Measurements from ENCODE around the gene ERC2.
"Not testable (repeated sequence)": the region's sequence is repeated elsewhere in the genome, so short reads cannot be mapped to it uniquely, and the experiment has no call there.

ERC2 gene

GRCh38 chr3:55516392-55517030, 951.8 kb downstream of the ERC2 start:
- H3K4me3 ChIP-seq (ENCODE audit: low read length in 2 of 2): no peak overlapping the region
- H3K9ac ChIP-seq (ENCODE audit: low read depth in 1 of 2, low read length in 2 of 2): no peak overlapping the region
- no peaks in the 10 kb centered on the region for H3K9me3 ChIP-seq (ENCODE audit: control insufficient read depth in 2 of 2, low read length in 2 of 2)
- no peaks in the 10 kb centered on the region for H3K27me3 ChIP-seq (ENCODE audit: control insufficient read depth in 2 of 2, insufficient read depth in 2 of 2, low read length in 2 of 2)
- H3K4me1 ChIP-seq (ENCODE audit: control insufficient read depth in 2 of 2, insufficient read depth in 2 of 2, low read length in 2 of 2): peaks cover 0 to 5% of the 10 kb centered on the region in 2 donors
- H3K27ac ChIP-seq (ENCODE audit: low read depth in 2 of 2, low read length in 2 of 2): no peak overlapping the region
- H3K36me3 ChIP-seq (ENCODE audit: control insufficient read depth in 2 of 2, insufficient read depth in 2 of 2, low read length in 2 of 2): no peaks in the 10 kb centered on the region

GRCh38 chr3:55515550-55516246, 952.6 kb downstream of the ERC2 start:
- H3K4me1 ChIP-seq (ENCODE audit: control insufficient read depth in 2 of 2, insufficient read depth in 2 of 2, low read length in 2 of 2): peaks cover 0 to 5% of the 10 kb centered on the region in 2 donors
- no peak overlapping the region for H3K4me3 ChIP-seq (ENCODE audit: low read length in 2 of 2)
- no peaks in the 10 kb centered on the region for H3K9me3 ChIP-seq (ENCODE audit: control insufficient read depth in 2 of 2, low read length in 2 of 2)
- H3K36me3 ChIP-seq (ENCODE audit: control insufficient read depth in 2 of 2, insufficient read depth in 2 of 2, low read length in 2 of 2): no peaks in the 10 kb centered on the region
- H3K9ac ChIP-seq (ENCODE audit: low read depth in 1 of 2, low read length in 2 of 2): no peak overlapping the region
- no peak overlapping the region for H3K27ac ChIP-seq (ENCODE audit: low read depth in 2 of 2, low read length in 2 of 2)
- H3K27me3 ChIP-seq (ENCODE audit: control insufficient read depth in 2 of 2, insufficient read depth in 2 of 2, low read length in 2 of 2): no peaks in the 10 kb centered on the region

- Histone ChIP-seq H3K9me3 (ENCODE audit: control insufficient read depth in 2 of 2, low read length in 2 of 2) (no peaks in the 10 kb centered on the region), H3K4me1 (ENCODE audit: control insufficient read depth in 2 of 2, insufficient read depth in 2 of 2, low read length in 2 of 2) (peaks cover 0 to 5% of the 10 kb centered on the region in 2 donors), H3K36me3 (ENCODE audit: control insufficient read depth in 2 of 2, insufficient read depth in 2 of 2, low read length in 2 of 2) (no peaks in the 10 kb centered on the region), H3K4me3 (ENCODE audit: low read length in 2 of 2) (no peak overlapping the region), H3K27ac (ENCODE audit: low read depth in 2 of 2, low read length in 2 of 2) (no peak overlapping the region), H3K9ac (ENCODE audit: low read depth in 1 of 2, low read length in 2 of 2) (no peak overlapping the region), H3K27me3 (ENCODE audit: control insufficient read depth in 2 of 2, insufficient read depth in 2 of 2, low read length in 2 of 2) (no peaks in the 10 kb centered on the region)
These were observed 953.3 kb downstream of the ERC2 start for GRCh38 chr3:55514962-55515361.

GRCh38 chr3:55512571-55513343, 955.5 kb downstream of the ERC2 start:
- no peaks in the 10 kb centered on the region for H3K9me3 ChIP-seq (ENCODE audit: control insufficient read depth in 2 of 2, low read length in 2 of 2)
- H3K9ac ChIP-seq (ENCODE audit: low read depth in 1 of 2, low read length in 2 of 2): no peak overlapping the region
- peaks cover 0 to 5% of the 10 kb centered on the region in 2 donors for H3K4me1 ChIP-seq (ENCODE audit: control insufficient read depth in 2 of 2, insufficient read depth in 2 of 2, low read length in 2 of 2)
- H3K27me3 ChIP-seq (ENCODE audit: control insufficient read depth in 2 of 2, insufficient read depth in 2 of 2, low read length in 2 of 2): no peaks in the 10 kb centered on the region
- H3K36me3 ChIP-seq (ENCODE audit: control insufficient read depth in 2 of 2, insufficient read depth in 2 of 2, low read length in 2 of 2): no peaks in the 10 kb centered on the region
- no peak overlapping the region for H3K27ac ChIP-seq (ENCODE audit: low read depth in 2 of 2, low read length in 2 of 2)
- no peak overlapping the region for H3K4me3 ChIP-seq (ENCODE audit: low read length in 2 of 2)

GRCh38 chr3:55511895-55512570, 956.2 kb downstream of the ERC2 start:
- Histone ChIP-seq H3K9ac (ENCODE audit: low read depth in 1 of 2, low read length in 2 of 2) (no peak overlapping the region), H3K4me1 (ENCODE audit: control insufficient read depth in 2 of 2, insufficient read depth in 2 of 2, low read length in 2 of 2) (peaks cover 0 to 5% of the 10 kb centered on the region in 2 donors), H3K36me3 (ENCODE audit: control insufficient read depth in 2 of 2, insufficient read depth in 2 of 2, low read length in 2 of 2) (no peaks in the 10 kb centered on the region), H3K27ac (ENCODE audit: low read depth in 2 of 2, low read length in 2 of 2) (no peak overlapping the region), H3K27me3 (ENCODE audit: control insufficient read depth in 2 of 2, insufficient read depth in 2 of 2, low read length in 2 of 2) (no peaks in the 10 kb centered on the region), H3K9me3 (ENCODE audit: control insufficient read depth in 2 of 2, low read length in 2 of 2) (no peaks in the 10 kb centered on the region), H3K4me3 (ENCODE audit: low read length in 2 of 2) (no peak overlapping the region)

GRCh38 chr3:55508335-55508734, 959.9 kb downstream of the ERC2 start:
- Histone ChIP-seq H3K36me3 (ENCODE audit: control insufficient read depth in 2 of 2, insufficient read depth in 2 of 2, low read length in 2 of 2) (no peaks in the 10 kb centered on the region), H3K27ac (ENCODE audit: low read depth in 2 of 2, low read length in 2 of 2) (no peak overlapping the region)

GRCh38 chr3:55507808-55508207, 960.5 kb downstream of the ERC2 start:
- Histone ChIP-seq H3K9ac (ENCODE audit: low read depth in 1 of 2, low read length in 2 of 2) (no peak overlapping the region), H3K4me1 (ENCODE audit: control insufficient read depth in 2 of 2, insufficient read depth in 2 of 2, low read length in 2 of 2) (peaks cover 0 to 3% of the 10 kb centered on the region in 2 donors), H3K27me3 (ENCODE audit: control insufficient read depth in 2 of 2, insufficient read depth in 2 of 2, low read length in 2 of 2) (no peaks in the 10 kb centered on the region), H3K27ac (ENCODE audit: low read depth in 2 of 2, low read length in 2 of 2) (no peak overlapping the region), H3K4me3 (ENCODE audit: low read length in 2 of 2) (no peak overlapping the region), H3K9me3 (ENCODE audit: control insufficient read depth in 2 of 2, low read length in 2 of 2) (no peaks in the 10 kb centered on the region), H3K36me3 (ENCODE audit: control insufficient read depth in 2 of 2, insufficient read depth in 2 of 2, low read length in 2 of 2) (no peaks in the 10 kb centered on the region)

More at GRCh38 chr3:55508335-55508734, 959.9 kb downstream of the ERC2 start:
- peaks cover 0 to 5% of the 10 kb centered on the region in 2 donors for H3K4me1 ChIP-seq (ENCODE audit: control insufficient read depth in 2 of 2, insufficient read depth in 2 of 2, low read length in 2 of 2)
- no peak overlapping the region for H3K9ac ChIP-seq (ENCODE audit: low read depth in 1 of 2, low read length in 2 of 2)
- H3K27me3 ChIP-seq (ENCODE audit: control insufficient read depth in 2 of 2, insufficient read depth in 2 of 2, low read length in 2 of 2): no peaks in the 10 kb centered on the region
- H3K9me3 ChIP-seq (ENCODE audit: control insufficient read depth in 2 of 2, low read length in 2 of 2): no peaks in the 10 kb centered on the region
- no peak overlapping the region for H3K4me3 ChIP-seq (ENCODE audit: low read length in 2 of 2)

- H3K36me3 ChIP-seq (ENCODE audit: control insufficient read depth in 2 of 2, insufficient read depth in 2 of 2, low read length in 2 of 2): no peaks in the 10 kb centered on the region
- no peak overlapping the region for H3K4me3 ChIP-seq (ENCODE audit: low read length in 2 of 2)
- no peaks in the 10 kb centered on the region for H3K9me3 ChIP-seq (ENCODE audit: control insufficient read depth in 2 of 2, low read length in 2 of 2)
- H3K27me3 ChIP-seq (ENCODE audit: control insufficient read depth in 2 of 2, insufficient read depth in 2 of 2, low read length in 2 of 2): no peaks in the 10 kb centered on the region
- H3K9ac ChIP-seq (ENCODE audit: low read depth in 1 of 2, low read length in 2 of 2): no peak overlapping the region
- no peaks in the 10 kb centered on the region for H3K4me1 ChIP-seq (ENCODE audit: control insufficient read depth in 2 of 2, insufficient read depth in 2 of 2, low read length in 2 of 2)
- no peak overlapping the region for H3K27ac ChIP-seq (ENCODE audit: low read depth in 2 of 2, low read length in 2 of 2)
These were observed 962.5 kb downstream of the ERC2 start for GRCh38 chr3:55505776-55506175.

- H3K4me1 ChIP-seq (ENCODE audit: control insufficient read depth in 2 of 2, insufficient read depth in 2 of 2, low read length in 2 of 2); H3K27ac ChIP-seq (ENCODE audit: low read depth in 2 of 2, low read length in 2 of 2); H3K9me3 ChIP-seq (ENCODE audit: control insufficient read depth in 2 of 2, low read length in 2 of 2); H3K9ac ChIP-seq (ENCODE audit: low read depth in 1 of 2, low read length in 2 of 2); H3K36me3 ChIP-seq (ENCODE audit: control insufficient read depth in 2 of 2, insufficient read depth in 2 of 2, low read length in 2 of 2); H3K27me3 ChIP-seq (ENCODE audit: control insufficient read depth in 2 of 2, insufficient read depth in 2 of 2, low read length in 2 of 2); H3K4me3 ChIP-seq (ENCODE audit: low read length in 2 of 2): not testable (repeated sequence)
These were observed 963.2 kb downstream of the ERC2 start for GRCh38 chr3:55505102-55505501.

- Histone ChIP-seq H3K36me3 (ENCODE audit: control insufficient read depth in 2 of 2, insufficient read depth in 2 of 2, low read length in 2 of 2) (no peaks in the 10 kb centered on the region), H3K27ac (ENCODE audit: low read depth in 2 of 2, low read length in 2 of 2) (no peak overlapping the region), H3K9me3 (ENCODE audit: control insufficient read depth in 2 of 2, low read length in 2 of 2) (no peaks in the 10 kb centered on the region), H3K9ac (ENCODE audit: low read depth in 1 of 2, low read length in 2 of 2) (no peak overlapping the region), H3K27me3 (ENCODE audit: control insufficient read depth in 2 of 2, insufficient read depth in 2 of 2, low read length in 2 of 2) (no peaks in the 10 kb centered on the region), H3K4me3 (ENCODE audit: low read length in 2 of 2) (no peak overlapping the region), H3K4me1 (ENCODE audit: control insufficient read depth in 2 of 2, insufficient read depth in 2 of 2, low read length in 2 of 2) (no peaks in the 10 kb centered on the region)
These were observed 966.4 kb downstream of the ERC2 start for GRCh38 chr3:55501905-55502304.
